HG03571 (cell line): Measurements from ENCODE around the gene PCDHA1.

Experiments used
- ATAC-seq: cut with Tn5 transposase; IDR thresholded peaks from one replicate; pipeline ENCODE4 v1.9.1; 2021; ENCODE audit not compliant: unreplicated experiment

The PCDHA1 gene

DNA sequence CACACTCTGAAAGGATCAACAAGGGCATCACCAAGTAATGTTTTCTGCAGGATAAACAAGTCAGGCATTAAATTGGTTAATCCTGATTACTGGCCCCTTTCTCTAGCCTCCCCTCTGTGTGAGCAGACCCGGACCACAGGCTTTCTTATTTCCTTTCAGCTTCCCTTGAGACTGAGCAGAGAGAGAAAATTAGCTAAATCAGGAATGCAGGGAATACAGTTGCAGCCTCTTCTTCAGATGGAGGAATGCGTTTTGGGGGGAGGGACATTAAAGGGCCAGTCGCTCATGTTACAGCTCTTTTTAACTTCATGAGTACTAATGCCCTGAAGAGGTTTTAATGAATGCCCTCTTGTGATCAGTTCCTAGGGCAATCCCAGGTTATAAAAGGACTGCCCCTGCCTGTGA is 200.2 kb downstream of the PCDHA1 start:
- no peak for ATAC-seq

DNA sequence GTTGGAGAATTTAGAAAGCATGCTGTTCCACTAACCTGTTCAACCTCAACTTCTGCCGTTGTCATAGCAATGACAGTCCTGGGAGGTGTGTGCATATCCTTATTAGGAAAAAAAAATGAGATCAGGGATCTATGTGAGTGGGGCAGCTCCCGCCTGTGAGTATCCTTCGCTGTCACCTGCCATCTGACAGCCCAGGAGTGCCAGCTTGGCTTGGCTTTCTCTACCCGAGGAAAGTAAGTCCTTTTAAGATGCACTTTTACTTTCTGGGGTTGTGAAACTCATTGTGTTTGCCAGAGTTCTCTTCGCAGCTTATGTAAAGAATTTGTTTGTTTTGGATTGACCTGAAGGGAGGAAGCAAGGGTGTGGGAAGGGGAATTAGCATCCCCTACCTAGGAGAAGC is 202.2 kb downstream of the PCDHA1 start:
- no peak for ATAC-seq

DNA sequence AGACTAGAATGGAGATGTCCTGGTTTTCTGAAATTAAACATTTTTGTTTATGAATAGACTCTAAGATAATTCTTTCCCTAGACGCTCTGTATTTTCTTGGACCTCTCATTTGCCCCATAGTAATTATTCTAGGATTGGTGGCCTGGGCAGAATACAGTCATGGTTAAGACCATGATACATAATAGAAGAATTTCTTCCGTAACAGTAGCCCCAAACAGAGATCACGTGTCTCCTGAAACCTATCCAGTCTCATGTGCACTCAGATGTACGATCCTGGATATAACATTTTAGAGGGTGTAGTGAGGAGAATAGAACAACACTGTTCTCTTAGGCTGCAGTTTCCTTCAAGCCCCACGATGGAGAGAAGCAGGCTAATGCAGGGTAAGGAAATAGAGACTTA is 202.7 kb downstream of the PCDHA1 start:
- no peak for ATAC-seq

DNA sequence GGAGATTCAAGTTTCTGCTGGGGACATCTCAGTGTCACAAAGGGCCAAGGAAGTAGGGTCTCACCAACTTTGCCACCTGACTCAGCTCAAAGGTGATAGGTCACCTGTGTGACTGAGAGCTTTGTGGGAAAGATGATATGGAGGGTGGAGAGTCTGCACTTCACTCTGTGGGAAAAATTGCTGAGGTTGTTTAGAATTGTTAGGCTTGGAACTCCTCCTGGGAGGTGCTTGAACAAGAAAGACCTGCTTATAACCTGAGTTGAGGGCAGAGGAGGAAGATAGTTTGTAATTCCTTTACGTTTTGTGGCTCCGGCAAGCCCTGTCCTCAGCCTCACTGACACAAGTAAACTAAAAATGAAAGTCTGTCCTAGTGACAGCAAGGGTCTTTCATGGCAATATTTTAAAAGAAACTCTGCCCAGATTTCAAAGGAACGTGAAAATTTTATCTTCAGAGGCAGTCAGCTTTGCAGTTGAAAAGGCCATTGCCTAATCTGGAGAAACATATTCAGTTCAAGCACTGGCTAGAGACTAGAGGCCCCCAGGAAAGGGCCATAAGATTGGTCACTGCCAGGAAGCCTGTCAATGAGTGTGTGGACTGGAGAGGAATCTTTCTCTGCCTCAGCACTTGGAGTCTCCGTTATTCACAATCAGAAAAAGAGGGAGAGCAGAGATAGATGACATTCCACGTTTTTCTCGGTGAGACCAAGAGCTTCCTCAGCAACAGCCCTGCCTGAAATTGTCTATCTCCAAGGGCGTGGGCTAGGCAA is 203.5 kb downstream of the PCDHA1 start:
- ATAC-seq = no peak

DNA sequence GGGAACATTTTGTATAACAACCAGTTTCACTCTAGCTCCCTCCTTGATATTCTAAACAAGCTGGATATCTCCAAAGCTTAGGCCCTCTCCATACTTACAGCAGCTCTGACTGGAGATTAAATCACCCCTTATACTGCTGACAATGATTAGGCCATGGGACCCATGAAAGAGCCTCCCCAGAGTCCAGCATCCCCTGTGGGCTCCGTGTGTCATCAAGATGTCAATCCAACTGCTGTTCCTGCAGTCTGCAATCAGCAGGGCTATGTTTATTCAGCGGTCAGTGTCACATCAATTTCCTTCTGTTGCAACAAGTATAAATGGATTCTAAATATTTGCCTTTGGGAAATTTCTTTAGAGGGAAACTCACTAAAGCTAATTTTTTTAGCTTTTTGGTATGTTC is 206.9 kb downstream of the PCDHA1 start:
- ATAC-seq = no peak

DNA sequence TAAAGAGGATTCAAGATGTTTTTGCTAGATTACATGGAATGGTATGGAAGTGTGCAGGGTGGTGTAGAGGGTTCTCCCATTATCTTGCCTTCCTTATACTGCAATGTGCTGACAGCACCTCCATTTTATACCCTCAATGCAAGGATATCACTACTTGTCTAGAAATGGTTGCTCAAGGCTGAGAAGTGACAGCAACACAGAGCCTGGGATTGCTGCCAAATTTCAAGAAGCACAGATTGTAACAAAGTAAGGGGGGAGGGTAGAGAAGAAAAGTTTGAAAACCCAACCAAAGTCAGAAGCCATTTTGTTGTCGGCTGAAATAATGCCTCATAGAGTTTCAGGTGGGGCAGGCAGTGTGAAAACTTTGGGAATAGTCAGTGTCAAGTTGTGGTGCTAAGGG is 210.1 kb downstream of the PCDHA1 start:
- no peak for ATAC-seq

DNA sequence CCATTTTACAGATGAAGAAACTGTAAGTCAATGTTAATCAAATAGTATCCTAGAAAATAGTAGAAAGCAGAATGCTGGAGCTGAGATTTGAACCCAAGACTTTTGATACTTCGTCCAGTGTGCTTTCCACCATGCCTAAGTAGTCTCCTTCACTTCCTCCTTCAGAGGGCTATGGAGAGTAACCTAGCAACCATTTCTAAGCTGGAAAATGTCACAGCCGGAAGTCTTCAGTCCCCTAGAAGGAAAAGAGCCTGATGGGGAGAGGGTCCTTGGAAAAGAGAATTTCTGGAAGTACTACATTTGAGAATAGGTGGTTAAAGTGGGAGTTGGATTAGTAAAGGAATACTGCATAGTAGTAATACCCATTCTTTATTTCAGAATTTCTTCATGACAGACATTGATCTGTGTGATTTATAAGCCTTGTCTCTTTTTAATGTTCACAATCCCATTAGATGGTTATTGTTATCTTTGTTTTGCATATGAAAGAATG is 213.0 kb downstream of the PCDHA1 start:
- ATAC-seq = no peak

DNA sequence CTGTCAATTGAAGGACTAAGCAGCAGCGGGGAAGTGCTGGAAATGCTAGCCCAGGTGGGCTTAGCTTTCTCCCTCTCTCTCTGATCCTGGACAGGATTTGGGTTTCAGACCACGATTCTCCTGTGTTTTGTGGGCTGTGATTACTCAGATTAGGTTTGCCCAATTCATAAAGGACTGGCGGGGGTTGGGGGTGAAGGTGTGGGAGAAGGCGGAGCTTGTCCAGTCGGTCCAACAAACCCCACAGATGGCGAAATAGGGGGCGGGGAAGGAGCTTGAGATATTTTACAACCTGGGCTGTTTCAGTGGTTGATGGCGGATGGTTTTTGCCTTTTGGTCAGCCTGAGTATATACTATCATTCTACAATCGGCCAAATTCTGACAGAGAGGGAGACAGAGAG is 215.5 kb downstream of the PCDHA1 start:
- no peak for ATAC-seq

DNA sequence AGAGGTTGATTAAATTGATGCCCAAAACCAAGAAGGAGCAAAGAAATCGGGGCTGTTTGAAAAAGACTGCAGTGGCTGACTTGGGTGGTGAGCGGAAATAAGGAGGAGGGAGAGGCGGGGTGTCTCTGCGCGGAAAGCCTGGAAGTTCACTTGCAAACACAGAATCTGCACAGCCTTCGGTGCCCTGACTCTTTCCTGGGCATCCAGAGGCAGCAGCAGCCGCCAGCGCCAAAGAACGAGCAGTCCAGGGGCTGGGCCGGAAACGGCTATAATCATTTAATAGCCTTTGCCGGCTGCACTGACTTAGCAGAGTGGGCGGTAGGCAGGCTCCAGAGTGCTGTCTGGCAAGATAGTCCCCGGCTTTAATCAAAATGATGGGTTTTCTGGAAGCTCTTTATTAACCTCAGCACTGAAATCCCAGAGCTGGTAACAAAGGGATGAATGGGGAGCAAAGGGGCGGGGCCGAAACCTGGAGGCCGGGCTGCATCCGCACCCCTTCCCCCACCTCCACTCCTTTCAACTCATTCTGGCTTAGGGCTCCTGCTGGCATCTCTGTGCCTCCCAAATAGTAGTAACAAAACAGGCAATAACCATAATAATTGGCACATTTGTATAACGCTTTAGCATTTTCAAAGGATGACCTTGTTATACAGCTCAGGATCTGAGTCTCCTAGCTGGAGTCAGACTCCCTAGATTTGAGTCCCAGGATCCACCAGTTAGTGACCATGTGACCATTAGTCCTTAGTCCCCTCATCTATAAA is 216.1 kb downstream of the PCDHA1 start:
- ATAC-seq = no peak

DNA sequence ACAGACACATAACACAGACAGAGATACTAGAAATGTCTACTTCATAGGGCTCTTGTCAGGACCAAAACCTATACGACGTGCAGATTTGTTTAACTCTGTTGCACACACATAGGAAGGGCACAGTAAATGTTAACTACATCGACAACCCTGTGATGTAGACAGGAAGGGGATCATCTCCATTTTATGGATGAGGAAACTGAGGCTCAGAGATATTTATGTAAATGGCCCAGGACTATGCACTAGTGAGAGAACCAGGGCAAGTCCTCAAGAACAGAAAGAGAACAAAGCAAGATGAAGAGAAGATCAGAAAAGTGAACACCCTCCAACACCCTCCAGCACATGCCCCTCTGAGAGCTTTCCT is 216.6 kb downstream of the PCDHA1 start:
- no peak for ATAC-seq

DNA sequence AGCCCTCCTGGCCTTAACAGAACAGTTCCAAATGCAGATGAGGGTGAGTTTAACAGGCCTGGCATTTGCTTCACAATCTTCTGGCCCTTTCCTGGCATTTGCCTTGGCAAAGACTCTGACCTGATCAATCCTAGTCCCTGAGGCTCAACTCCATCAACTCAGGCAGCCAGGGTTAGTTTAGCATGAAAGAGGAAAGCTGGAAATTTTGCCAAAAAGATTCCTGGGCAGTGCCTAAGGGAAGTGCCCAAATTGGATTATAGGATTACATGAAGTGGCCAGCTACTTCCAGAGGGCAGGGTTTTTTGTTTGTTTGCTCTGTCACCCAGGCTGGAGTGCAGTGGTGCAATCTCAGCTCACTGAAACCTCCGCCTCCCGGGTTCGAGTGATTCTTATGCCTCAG is 217.1 kb downstream of the PCDHA1 start:
- no peak for ATAC-seq

DNA sequence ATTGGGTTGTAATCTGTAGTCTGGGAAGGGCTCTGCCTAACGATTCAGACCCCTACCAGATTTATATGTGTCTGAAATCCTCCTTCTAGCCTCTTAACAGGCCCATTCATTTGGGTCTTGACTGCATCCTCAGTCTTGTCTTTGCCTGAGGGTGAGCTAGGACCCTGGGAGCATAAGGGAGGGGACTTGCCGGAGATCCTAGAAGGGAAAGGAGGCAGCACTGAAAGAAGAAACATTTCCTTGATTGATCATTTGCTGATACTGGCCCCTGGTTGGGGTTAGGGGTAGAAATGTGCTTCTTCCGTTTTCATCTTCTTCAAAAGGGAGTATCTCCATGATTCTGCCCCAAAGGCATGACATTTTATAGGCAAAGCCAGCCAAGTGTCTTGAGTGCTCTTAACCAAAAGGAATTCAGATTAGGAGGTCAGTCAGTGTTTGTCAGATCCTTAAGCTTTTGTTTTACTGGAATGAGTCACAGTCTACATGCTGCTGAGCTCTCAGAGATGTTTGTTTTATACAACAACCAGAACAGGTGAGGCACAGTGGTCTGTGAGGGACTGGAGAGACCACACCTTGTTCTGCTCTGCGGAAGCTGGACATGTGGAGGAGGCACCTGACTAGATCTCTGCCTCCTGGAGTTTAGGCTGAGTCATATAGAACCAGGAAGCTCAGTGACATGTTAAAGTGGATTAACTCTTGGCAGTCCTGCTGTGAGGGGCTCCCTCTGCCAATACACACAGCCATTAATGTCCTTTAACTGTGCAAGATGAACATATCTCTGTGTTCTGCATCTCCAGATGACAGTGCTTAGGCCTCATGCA is 218.1 kb downstream of the PCDHA1 start:
- no peak for ATAC-seq

DNA sequence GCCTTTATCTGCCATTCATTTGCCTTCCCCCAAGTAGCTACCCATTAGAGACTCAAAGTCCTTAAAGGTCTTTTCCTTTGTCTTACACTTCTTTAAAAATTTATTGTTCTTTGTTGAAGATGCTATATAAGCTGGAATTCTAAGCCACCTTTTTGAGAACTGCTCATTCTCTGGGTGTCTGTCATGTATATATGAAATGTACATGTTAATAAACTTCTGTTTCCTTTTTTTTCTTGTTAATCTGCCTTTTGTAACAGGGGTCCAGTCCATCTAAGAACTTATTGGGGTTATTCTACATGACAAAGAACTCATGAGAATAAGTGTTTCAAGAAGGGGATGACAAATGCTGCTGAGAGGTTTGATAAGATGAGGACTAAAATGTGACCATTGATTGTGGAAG is 221.9 kb downstream of the PCDHA1 start:
- no peak for ATAC-seq

DNA sequence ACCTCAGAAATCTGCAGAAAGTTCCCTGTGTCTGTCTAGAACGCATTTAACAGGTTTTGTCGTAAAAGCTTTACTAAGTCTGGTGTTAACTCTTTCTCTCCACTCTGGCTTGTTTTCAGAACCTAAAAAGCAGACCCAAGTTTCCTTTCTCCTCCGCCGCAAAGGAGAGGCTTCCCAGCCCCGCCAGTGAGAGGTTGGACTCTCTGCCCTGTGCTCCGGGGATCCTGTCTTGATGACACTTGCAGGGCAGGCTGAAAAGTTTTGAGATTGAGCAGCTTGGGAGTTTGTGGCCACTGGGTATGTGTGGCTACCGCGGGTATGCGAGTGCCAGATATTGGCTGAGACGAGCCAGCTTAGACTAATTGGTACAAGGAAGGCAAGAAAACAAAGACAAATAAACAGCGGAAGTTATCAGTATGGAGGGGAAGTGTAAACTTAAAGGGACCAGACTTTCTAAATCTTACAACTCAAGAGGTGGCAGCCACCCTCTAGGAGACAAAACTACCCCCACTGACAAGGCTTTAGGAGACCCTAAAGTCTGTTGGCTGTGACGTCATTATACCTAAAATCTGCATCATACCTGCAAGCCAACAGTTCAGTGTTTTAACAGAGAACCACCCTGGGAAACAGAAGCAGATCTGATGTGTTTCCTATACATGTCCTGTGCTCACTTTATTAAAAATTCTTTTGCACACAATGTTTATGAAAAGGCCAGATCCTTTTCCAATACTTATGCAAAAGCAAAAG is 224.3 kb downstream of the PCDHA1 start:
- ATAC-seq = no peak

DNA sequence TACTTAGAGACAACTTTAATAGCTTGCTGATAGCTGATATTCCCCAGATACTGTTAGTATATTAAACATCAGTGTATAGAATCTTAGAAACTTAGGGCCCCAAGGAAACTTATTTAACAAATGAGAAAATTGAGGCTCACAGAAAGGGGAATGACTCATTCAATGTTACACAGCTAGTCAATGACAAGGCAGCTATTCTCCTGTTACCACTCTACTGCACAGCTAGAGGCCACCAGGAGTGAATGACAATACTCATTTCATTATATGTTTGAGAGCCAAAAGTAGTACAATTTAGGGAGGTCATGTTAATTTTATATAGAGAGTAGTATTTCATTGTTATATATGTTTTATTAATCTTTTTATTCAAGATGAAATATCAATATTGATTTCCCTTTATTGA is 232.0 kb downstream of the PCDHA1 start:
- ATAC-seq = no peak

DNA sequence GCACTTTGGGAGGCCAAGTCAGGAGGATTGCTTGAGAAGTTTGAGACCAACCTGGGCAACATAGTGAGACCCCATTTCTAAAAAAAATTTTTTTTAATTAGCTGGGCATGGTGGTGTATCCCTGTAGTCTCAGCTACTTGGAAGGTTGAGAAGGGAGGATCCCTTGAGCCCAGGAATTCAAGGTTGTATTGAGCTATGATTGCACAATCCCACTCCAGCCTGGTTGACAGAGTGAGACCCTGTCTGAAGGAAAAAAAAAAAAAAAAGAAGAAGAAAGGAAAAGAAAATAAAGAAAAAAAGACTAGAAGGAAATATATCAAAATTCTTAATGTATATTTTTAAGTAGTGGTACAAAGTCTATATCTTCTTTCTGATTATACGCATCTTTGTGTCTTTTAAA is 236.4 kb downstream of the PCDHA1 start:
- no peak for ATAC-seq

DNA sequence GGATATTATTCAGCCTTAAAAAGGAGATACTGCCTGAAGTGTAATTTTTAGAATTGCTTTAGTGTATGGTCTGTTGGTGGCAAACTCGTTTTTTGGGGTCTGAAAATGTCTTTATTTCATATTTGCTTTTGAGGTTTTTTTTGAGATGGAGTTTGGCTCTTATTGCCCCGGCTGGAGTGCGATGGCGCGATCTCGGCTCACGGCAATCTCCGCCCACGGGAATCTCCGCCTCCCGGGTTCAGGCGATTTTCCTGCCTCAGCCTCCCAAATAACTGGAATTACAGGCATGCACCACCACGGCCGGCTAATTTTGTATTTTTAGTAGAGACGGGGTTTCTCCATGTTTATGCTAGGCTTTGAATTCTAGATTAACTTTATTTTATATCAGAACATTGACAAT is 245.1 kb downstream of the PCDHA1 start:
- no peak for ATAC-seq

DNA sequence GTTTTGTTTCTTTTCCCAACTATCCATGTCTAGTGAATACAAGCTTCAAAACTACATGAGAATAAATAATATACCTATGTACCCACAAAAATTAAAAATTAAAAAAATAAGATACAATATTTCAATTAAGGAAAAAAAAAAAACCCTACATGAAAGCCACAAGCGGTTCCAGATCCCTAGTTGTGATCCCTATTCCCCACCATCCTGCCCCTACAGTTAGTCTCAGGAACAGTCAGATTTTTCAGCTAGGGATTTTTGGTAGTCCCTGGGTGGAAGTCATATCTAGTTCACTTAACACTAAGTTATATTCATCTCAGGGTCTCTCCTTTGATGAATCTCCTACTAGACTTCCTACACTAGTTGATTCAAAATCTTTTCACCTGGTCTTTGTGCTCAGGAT is 246.7 kb downstream of the PCDHA1 start:
- ATAC-seq = no peak

DNA sequence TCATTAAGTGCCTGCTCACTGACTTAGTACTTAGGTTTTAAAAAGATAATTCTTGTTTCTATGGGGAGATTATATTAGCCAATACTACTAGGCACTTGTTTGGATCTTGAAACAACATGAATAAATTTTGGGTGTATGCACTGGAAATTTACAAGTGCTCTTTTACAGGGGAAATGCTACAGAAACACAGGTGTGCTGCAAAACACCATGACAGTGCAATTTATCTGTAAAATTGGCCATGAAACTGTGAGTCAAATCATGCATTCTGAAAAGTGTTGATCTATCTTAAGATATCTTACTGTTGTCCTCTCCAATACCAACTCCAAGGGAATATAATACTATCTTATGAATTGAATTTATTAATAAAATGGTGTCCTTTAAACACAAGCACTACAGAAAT is 253.1 kb downstream of the PCDHA1 start:
- no peak for ATAC-seq

DNA sequence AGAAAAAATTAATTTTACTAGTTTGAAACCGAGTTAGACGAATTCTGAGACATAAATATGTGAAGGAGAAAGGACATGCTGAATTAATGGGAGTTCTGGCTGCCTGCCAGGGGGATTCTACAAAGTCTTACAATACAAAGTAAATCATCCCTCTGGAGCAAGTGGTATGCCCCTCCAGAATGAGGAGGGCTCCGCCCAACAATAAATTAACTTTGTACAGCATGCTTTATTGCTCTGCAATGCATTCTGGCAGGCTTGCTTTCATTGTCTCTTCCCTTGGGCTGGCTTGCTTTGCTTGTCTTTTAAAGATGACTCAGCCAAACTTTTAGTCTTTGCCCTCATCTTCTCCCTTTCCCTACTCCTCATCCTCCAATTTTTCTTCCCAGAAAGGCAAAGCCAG is 253.6 kb downstream of the PCDHA1 start:
- ATAC-seq = no peak
